ENCODE measurements around the gene STYK1.
A peak's percentile ranks its signal among the peaks of the same experiment; 100 is the strongest.
"Not testable (repeated sequence)": the region's sequence is repeated elsewhere in the genome, so short reads cannot be mapped to it uniquely, and the experiment has no call there.

The STYK1 gene

DNA sequence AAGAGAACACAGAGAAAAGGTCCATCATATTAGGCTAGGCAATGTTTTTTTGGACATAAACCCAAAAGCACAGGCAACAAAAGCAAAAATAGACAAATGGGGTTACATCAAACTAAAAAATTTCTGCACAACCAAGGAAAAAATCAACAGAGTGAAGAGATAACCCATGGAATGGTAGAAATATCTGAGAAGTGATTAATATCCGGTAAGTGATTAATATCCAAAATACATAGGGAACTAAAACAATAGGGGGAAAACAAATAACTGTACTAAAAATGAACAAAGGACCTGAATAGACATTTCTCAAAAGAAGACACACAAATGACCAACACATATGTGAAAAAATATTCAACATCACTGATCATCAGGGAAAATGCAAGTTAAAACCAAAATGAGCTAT lies 4.3 kb downstream of the STYK1 start:
- H3K4me1 ChIP-seq (ENCODE audit: control insufficient read depth, insufficient read depth, low read length), result peaks cover 15% of the 10 kb centered on the region

DNA sequence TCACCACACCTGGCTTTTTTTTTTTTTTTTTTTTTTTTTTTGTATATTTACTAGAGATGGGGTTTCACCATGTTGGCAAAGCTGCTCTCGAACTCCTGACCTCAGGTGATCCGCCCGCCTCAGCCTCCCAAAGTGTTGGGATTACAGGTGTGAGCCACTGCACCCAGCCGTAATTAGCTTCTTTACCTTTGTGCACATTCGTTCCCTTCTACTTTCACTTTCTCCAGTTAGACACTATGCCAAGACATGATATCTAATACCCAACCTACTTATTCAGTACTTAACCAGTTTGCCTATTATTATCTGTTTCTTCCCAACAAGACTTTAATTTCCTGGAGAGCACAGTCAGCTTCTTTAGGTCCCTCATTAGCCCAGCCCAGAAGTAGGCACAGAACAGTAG lies 5.3 kb downstream of the STYK1 start:
- no peak overlapping the region for H3K4me3 ChIP-seq (ENCODE audit: low read length)
- H3K9me3 ChIP-seq (ENCODE audit: control insufficient read depth, low read length), result no peaks in the 10 kb centered on the region
- no peak overlapping the region for H3K9ac ChIP-seq (ENCODE audit: low read length)
- H3K27me3 ChIP-seq (ENCODE audit: control insufficient read depth, insufficient read depth, low read length), result no peaks in the 10 kb centered on the region
- no peaks in the 10 kb centered on the region for H3K36me3 ChIP-seq (ENCODE audit: control insufficient read depth, insufficient read depth, low read length)
- H3K4me1 ChIP-seq (ENCODE audit: control insufficient read depth, insufficient read depth, low read length), result peaks cover 15% of the 10 kb centered on the region

More for the DNA sequence above, 4.3 kb downstream of the STYK1 start:
- no peak overlapping the region for H3K4me3 ChIP-seq (ENCODE audit: low read length)
- no peak overlapping the region for H3K9ac ChIP-seq (ENCODE audit: low read length)
- H3K27me3 ChIP-seq (ENCODE audit: control insufficient read depth, insufficient read depth, low read length), result no peaks in the 10 kb centered on the region
- no peaks in the 10 kb centered on the region for H3K9me3 ChIP-seq (ENCODE audit: control insufficient read depth, low read length)
- no peaks in the 10 kb centered on the region for H3K36me3 ChIP-seq (ENCODE audit: control insufficient read depth, insufficient read depth, low read length)

DNA sequence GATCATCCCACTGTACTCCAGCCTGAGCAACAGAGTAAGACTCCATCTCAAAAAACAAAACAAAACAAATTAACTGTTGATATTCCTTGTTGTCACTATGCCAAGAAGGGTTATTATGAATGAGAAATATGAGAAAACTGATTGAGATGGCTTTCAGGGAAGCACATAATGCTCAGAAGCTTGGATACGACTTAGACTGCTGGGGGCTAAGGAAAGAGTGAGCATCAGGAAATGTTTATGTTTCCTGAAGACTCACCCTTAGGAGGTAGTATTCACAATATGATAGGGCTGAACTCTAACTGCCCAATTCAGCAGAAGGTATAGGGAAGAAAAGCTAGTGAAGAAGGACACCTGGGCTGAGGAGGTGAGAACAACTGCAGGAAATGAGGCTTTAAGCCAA lies 6.3 kb downstream of the STYK1 start:
- Histone ChIP-seq H3K4me3 (ENCODE audit: low read length) (no peak overlapping the region), H3K27me3 (ENCODE audit: control insufficient read depth, insufficient read depth, low read length) (no peaks in the 10 kb centered on the region), H3K9ac (ENCODE audit: low read length) (no peak overlapping the region), H3K4me1 (ENCODE audit: control insufficient read depth, insufficient read depth, low read length) (peaks cover 15% of the 10 kb centered on the region), H3K36me3 (ENCODE audit: control insufficient read depth, insufficient read depth, low read length) (no peaks in the 10 kb centered on the region), H3K9me3 (ENCODE audit: control insufficient read depth, low read length) (no peaks in the 10 kb centered on the region)

DNA sequence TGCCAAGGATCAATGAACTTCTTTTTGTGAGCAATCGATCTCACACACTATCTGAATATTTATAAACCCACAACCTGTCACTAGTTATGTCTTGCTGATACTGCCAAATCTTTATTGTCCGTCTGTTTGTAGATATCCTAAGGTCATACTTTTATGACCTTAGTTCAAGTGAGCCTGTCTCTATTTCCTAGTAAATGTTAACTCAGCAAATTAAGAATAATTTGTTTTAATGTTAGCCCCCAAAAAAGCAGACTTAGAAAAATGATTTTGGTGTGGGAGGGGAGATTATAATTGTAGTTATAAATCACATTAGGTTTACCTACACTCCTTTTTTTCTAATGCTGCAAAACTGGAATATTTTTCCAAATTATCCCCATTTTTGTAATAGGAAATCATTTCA lies 9.4 kb downstream of the STYK1 start:
- no peaks in the 10 kb centered on the region for H3K36me3 ChIP-seq (ENCODE audit: control insufficient read depth, insufficient read depth, low read length)
- H3K9ac ChIP-seq (ENCODE audit: low read length), result no peak overlapping the region
- H3K9me3 ChIP-seq (ENCODE audit: control insufficient read depth, low read length), result no peaks in the 10 kb centered on the region
- peaks cover 10% of the 10 kb centered on the region for H3K4me1 ChIP-seq (ENCODE audit: control insufficient read depth, insufficient read depth, low read length)
- no peak overlapping the region for H3K4me3 ChIP-seq (ENCODE audit: low read length)
- H3K27me3 ChIP-seq (ENCODE audit: control insufficient read depth, insufficient read depth, low read length), result no peaks in the 10 kb centered on the region

DNA sequence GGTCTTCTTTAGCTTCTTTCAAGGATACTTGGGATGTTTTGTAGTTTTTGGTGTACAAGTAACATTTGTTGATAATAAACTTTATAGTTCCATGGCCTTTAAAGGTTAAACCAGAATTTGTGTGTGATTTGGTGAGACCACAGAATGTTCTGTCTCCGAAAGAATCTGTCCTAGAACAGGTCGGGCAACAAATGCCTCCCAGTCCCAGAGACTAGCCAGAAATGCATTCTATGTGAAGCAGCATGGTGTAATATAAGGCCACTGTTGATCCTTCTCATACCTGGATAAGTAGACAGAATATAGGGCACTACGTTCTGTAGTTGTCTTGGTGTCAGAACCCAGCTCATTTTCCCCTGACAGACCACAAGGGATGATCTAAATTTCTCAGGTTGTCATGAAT lies 10.0 kb downstream of the STYK1 start:
- Histone ChIP-seq H3K9ac (ENCODE audit: low read length) (no peak overlapping the region), H3K9me3 (ENCODE audit: control insufficient read depth, low read length) (no peaks in the 10 kb centered on the region), H3K36me3 (ENCODE audit: control insufficient read depth, insufficient read depth, low read length) (no peaks in the 10 kb centered on the region), H3K4me3 (ENCODE audit: low read length) (no peak overlapping the region), H3K4me1 (ENCODE audit: control insufficient read depth, insufficient read depth, low read length) (peaks cover 10% of the 10 kb centered on the region), H3K27me3 (ENCODE audit: control insufficient read depth, insufficient read depth, low read length) (no peaks in the 10 kb centered on the region)

DNA sequence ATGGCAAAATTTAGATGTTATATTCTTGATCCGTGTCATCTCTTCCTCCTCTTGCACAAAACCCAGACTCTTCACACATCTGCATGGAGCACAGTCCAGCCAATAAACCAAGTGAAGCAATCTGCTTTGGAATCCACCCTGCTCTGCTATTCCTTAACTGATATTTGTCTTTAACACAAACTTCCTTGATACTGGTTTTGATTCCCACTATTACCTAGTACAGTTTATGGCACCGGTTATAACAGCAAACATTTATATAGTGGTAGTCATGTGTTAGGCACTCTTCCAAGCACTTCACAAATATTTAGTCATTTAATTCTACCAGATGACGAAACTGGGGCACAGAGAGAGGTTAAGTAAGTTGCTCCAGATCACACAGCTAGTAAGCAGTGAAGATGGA lies 12.5 kb downstream of the STYK1 start:
- no peaks in the 10 kb centered on the region for H3K36me3 ChIP-seq (ENCODE audit: control insufficient read depth, insufficient read depth, low read length)
- no peak overlapping the region for H3K4me3 ChIP-seq (ENCODE audit: low read length)
- no peaks in the 10 kb centered on the region for H3K9me3 ChIP-seq (ENCODE audit: control insufficient read depth, low read length)

DNA sequence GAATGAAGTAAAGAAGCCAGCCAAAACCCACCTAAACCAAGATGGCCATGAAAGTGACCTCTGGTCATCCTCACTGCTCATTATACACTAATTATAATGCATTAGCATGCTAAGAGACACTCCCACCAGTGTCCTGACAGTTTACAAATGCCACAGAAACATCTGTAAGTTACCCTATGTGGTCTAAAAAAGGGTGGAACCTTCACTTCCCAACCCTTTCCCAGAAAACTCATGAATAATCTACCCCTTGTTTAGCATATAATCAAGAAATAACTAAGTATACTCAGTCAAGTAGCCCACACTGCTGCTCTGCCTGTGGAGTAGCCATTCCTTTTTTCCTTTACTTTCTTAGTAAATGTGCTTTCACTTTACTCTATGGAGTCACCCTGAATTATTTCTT lies 19.8 kb downstream of the STYK1 start:
- Histone ChIP-seq H3K4me3 (ENCODE audit: low read length) (no peak overlapping the region), H3K27me3 (ENCODE audit: control insufficient read depth, insufficient read depth, low read length) (no peaks in the 10 kb centered on the region), H3K36me3 (ENCODE audit: control insufficient read depth, insufficient read depth, low read length) (no peaks in the 10 kb centered on the region), H3K9ac (ENCODE audit: low read length) (no peak overlapping the region), H3K4me1 (ENCODE audit: control insufficient read depth, insufficient read depth, low read length) (no peaks in the 10 kb centered on the region), H3K9me3 (ENCODE audit: control insufficient read depth, low read length) (no peaks in the 10 kb centered on the region)

More for the DNA sequence above, 12.5 kb downstream of the STYK1 start:
- Histone ChIP-seq H3K4me1 (ENCODE audit: control insufficient read depth, insufficient read depth, low read length) (peaks cover 3% of the 10 kb centered on the region), H3K27me3 (ENCODE audit: control insufficient read depth, insufficient read depth, low read length) (no peaks in the 10 kb centered on the region), H3K9ac (ENCODE audit: low read length) (no peak overlapping the region)

DNA sequence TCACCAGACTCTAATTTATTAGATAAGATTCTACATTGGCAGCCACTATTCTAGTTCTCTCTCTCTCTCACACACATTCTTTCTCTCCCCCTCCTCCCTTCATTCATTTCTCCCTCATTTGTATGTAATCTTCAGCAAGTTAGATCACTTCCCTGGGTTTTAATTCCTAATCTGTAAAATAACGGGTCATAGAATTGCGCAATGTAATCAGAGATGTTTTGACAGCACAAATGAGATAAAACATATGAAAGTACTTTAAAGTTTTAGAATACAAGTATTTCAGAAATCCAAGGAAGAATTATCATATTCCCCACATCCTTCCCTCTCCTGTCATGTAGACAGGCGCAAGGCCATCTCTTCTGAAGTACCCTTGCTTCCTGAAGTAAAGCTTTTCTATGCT lies 21.7 kb downstream of the STYK1 start:
- no peak overlapping the region for H3K4me3 ChIP-seq (ENCODE audit: low read length)
- no peaks in the 10 kb centered on the region for H3K36me3 ChIP-seq (ENCODE audit: control insufficient read depth, insufficient read depth, low read length)
- H3K27me3 ChIP-seq (ENCODE audit: control insufficient read depth, insufficient read depth, low read length), result no peaks in the 10 kb centered on the region
- no peaks in the 10 kb centered on the region for H3K9me3 ChIP-seq (ENCODE audit: control insufficient read depth, low read length)
- no peak overlapping the region for H3K9ac ChIP-seq (ENCODE audit: low read length)
- H3K4me1 ChIP-seq (ENCODE audit: control insufficient read depth, insufficient read depth, low read length), result no peaks in the 10 kb centered on the region

DNA sequence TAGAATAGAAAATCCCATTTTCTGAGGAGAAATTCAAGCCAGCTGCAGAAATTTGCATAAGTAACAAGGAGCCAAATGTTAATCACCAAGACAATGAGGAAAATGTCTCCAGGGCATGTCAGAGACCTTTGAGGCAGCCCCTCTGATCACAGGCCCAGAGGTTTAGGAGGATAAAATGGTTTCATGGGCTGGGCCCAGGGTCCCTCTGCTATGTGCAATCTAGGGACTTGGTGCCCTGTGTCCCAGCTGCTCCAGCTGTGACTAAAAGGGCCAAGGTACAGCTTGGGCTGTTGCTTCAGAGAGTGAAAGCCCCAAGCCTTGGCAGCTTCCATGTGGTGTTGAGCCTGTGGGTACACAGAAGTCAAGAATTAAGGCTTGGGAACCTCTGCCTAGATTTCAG lies 27.3 kb downstream of the STYK1 start:
- not testable (repeated sequence) for H3K27me3 ChIP-seq (ENCODE audit: control insufficient read depth, insufficient read depth, low read length); H3K9ac ChIP-seq (ENCODE audit: low read length); H3K36me3 ChIP-seq (ENCODE audit: control insufficient read depth, insufficient read depth, low read length); H3K4me3 ChIP-seq (ENCODE audit: low read length); H3K4me1 ChIP-seq (ENCODE audit: control insufficient read depth, insufficient read depth, low read length); H3K9me3 ChIP-seq (ENCODE audit: control insufficient read depth, low read length)

DNA sequence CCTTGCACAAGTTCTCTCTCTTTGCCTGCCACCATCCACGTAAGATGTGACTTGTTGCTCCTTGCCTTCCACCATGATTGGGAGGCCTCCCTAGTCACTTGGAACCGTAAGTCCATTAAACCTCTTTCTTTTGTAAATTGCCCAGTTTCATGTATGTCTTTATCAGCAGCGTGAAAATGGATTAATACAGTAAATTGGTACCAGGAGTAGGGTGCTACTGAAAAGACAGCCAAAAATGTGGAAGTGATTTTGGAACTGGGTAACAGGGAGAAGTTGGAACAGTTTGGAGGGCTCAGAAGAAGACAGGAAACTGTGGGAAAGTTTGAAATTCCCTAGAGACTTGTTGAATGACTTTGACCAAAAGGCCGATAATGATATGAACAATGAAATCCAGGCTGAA lies 27.9 kb downstream of the STYK1 start:
- Histone ChIP-seq H3K27me3 (ENCODE audit: control insufficient read depth, insufficient read depth, low read length) (no peaks in the 10 kb centered on the region), H3K9ac (ENCODE audit: low read length) (no peak overlapping the region), H3K36me3 (ENCODE audit: control insufficient read depth, insufficient read depth, low read length) (no peaks in the 10 kb centered on the region), H3K4me3 (ENCODE audit: low read length) (no peak overlapping the region), H3K9me3 (ENCODE audit: control insufficient read depth, low read length) (no peaks in the 10 kb centered on the region), H3K4me1 (ENCODE audit: control insufficient read depth, insufficient read depth, low read length) (peaks cover 4% of the 10 kb centered on the region)

DNA sequence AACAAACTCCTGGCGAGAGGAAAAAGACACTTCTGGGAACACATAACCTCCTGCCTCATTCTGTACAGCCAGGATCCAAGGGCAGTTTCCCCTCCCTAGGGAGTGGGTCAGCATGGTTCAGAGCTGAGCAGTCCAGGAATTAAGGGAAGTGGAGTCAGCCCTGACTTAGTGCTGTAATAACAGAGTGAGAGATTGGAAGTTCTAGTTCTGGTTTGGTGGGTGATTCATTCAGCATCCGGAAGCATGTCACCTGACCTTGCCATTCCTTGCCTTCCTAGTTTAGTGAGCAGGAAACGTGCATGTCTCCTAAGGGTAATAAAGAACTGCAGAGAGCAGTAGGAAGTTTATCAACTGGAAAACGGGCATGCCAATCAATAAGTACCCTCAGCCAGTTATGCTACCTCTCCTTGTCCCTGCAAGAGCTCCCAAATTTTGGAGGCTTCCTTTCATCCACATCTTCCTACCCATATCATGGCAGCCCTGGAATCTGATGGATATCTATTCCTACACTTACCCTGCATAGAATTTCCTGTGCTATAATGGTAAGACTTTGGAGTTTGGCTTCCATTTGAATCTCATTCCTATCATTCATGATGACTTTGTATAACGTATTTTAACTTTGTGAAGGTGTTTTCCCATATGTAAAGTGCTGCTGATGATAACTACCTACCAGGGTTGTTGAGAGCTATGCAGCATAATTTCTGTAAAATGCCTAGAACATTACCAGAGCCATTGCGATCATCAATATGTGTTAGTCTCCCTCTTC lies 31.9 kb downstream of the STYK1 start:
- no peaks in the 10 kb centered on the region for H3K36me3 ChIP-seq (ENCODE audit: control insufficient read depth, insufficient read depth, low read length)
- no peak overlapping the region for H3K4me3 ChIP-seq (ENCODE audit: low read length)
- H3K27me3 ChIP-seq (ENCODE audit: control insufficient read depth, insufficient read depth, low read length), result no peaks in the 10 kb centered on the region
- H3K9me3 ChIP-seq (ENCODE audit: control insufficient read depth, low read length), result no peaks in the 10 kb centered on the region
- no peak overlapping the region for H3K9ac ChIP-seq (ENCODE audit: low read length)
- peaks cover 39% of the 10 kb centered on the region for H3K4me1 ChIP-seq (ENCODE audit: control insufficient read depth, insufficient read depth, low read length)

DNA sequence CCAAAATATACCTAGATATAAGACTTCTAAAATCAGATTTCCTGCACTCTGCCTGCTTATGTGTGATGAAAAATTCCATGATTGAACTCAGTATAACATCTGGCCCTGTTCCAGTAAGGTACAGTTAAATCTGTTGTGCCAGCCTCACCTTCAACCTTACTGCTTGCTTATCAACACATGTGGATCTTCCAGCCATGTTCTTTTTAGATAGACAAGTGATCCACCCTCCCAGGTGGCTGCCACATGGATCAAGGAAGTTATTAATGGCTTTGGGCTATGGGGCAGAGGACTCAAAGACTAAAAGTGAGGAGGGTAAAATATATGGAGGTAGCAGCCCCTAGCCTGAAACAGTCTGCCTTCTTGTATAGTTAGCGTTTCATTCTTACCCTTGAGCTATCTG lies 35.1 kb downstream of the STYK1 start:
- H3K4me1 ChIP-seq (ENCODE audit: control insufficient read depth, insufficient read depth, low read length), result peaks cover 66% of the 10 kb centered on the region
- H3K4me3 ChIP-seq (ENCODE audit: low read length), result no peak overlapping the region
- no peaks in the 10 kb centered on the region for H3K36me3 ChIP-seq (ENCODE audit: control insufficient read depth, insufficient read depth, low read length)
- no peaks in the 10 kb centered on the region for H3K9me3 ChIP-seq (ENCODE audit: control insufficient read depth, low read length)
- H3K9ac ChIP-seq (ENCODE audit: low read length), result no peak overlapping the region
- no peaks in the 10 kb centered on the region for H3K27me3 ChIP-seq (ENCODE audit: control insufficient read depth, insufficient read depth, low read length)

DNA sequence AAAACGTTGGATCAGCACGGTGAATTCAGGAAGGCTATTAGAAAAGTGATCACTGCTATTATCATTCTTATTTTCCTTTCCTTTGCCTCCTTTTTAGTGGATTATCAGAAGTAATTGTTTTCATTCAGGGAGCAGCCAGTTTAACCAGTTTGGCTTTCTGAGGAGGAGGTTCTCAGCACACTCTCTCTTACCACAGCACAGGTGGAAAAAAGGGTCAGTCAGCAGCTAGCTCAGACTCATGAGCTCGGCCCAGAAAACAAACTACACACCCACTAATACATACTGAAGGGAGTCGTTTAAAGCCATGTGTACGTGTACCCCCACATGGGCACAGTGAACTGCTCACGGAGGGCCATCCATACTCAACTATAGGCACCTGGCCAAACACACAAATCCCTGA lies 37.2 kb downstream of the STYK1 start:
- Histone ChIP-seq H3K9me3 (ENCODE audit: control insufficient read depth, low read length) (no peaks in the 10 kb centered on the region), H3K27me3 (ENCODE audit: control insufficient read depth, insufficient read depth, low read length) (no peaks in the 10 kb centered on the region), H3K9ac (ENCODE audit: low read length) (peak overlapping the region; percentile 26), H3K36me3 (ENCODE audit: control insufficient read depth, insufficient read depth, low read length) (no peaks in the 10 kb centered on the region), H3K4me3 (ENCODE audit: low read length) (no peak overlapping the region), H3K4me1 (ENCODE audit: control insufficient read depth, insufficient read depth, low read length) (peaks cover 69% of the 10 kb centered on the region)
